ENCODE measurements around the gene NF1. TPM values are rescaled to one million over a fixed set of nuclear protein-coding genes. Genes with fewer than 3 reads are reported as not detected.

Gene NF1
- total RNA-seq, 1 donor from 2014 or later: 33.2 TPM

- no peak overlapping the region for H3K4me3 ChIP-seq (ENCODE audit: low read depth, low read length)
Observed at GRCh38 chr17:31269578-31269983, 174.8 kb downstream of the NF1 start.

GRCh38 chr17:31272236-31272635, 177.5 kb downstream of the NF1 start:
- TF ChIP-seq, protein P1, sequence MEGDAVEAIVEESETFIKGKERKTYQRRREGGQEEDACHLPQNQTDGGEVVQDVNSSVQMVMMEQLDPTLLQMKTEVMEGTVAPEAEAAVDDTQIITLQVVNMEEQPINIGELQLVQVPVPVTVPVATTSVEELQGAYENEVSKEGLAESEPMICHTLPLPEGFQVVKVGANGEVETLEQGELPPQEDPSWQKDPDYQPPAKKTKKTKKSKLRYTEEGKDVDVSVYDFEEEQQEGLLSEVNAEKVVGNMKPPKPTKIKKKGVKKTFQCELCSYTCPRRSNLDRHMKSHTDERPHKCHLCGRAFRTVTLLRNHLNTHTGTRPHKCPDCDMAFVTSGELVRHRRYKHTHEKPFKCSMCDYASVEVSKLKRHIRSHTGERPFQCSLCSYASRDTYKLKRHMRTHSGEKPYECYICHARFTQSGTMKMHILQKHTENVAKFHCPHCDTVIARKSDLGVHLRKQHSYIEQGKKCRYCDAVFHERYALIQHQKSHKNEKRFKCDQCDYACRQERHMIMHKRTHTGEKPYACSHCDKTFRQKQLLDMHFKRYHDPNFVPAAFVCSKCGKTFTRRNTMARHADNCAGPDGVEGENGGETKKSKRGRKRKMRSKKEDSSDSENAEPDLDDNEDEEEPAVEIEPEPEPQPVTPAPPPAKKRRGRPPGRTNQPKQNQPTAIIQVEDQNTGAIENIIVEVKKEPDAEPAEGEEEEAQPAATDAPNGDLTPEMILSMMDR (IDR thresholded peaks at IDR 0.05; ENCODE audit: insufficient read depth, low read length, severe bottlenecking): no peak
- FAIRE-seq (no peak), DNase-seq (ENCODE audit: low read depth) (no peak)
- no peaks in the 10 kb centered on the region for H3K27me3 ChIP-seq (ENCODE audit: control insufficient read depth, insufficient read depth, low read length)
- H3K4me3 ChIP-seq (ENCODE audit: low read depth, low read length): no peak overlapping the region
- H3K36me3 ChIP-seq (ENCODE audit: control insufficient read depth, insufficient read depth, low read length): no peaks in the 10 kb centered on the region

More at GRCh38 chr17:31269578-31269983, 174.8 kb downstream of the NF1 start:
- H3K27me3 ChIP-seq (ENCODE audit: control insufficient read depth, insufficient read depth, low read length): no peaks in the 10 kb centered on the region
- no peaks in the 10 kb centered on the region for H3K36me3 ChIP-seq (ENCODE audit: control insufficient read depth, insufficient read depth, low read length)
- FAIRE-seq (no peak), DNase-seq (ENCODE audit: low read depth) (peak; percentile 87)
- TF ChIP-seq, protein P1 (IDR thresholded peaks at IDR 0.05; ENCODE audit: insufficient read depth, low read length, severe bottlenecking): no peak

DNA sequence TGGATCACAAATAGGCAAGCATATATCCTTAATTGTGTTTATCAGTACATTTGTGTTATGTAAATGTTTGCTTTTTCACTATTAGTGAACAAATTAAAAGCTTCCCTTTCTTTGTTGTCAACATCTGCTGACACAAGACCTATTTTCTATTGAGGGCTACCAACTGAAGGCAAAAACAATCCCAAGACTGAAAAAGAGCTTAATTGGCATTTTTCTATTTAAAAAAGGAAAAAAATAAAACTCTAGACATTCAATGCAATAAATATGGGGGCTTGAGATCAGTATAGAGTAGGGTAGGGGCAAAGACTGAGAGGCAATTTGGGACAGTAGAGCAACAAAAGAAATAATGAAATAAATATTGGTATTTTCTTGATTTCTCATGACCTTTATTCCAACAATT, 178.0 kb downstream of the NF1 start:
- Histone ChIP-seq H3K4me3 (ENCODE audit: low read depth, low read length) (no peak overlapping the region), H3K36me3 (ENCODE audit: control insufficient read depth, insufficient read depth, low read length) (no peaks in the 10 kb centered on the region), H3K27me3 (ENCODE audit: control insufficient read depth, insufficient read depth, low read length) (no peaks in the 10 kb centered on the region)
- TF ChIP-seq, protein P1 (IDR thresholded peaks at IDR 0.05; ENCODE audit: insufficient read depth, low read length, severe bottlenecking): no peak
- DNase-seq (ENCODE audit: low read depth) (no peak), FAIRE-seq (no peak)

- FAIRE-seq (no peak), DNase-seq (ENCODE audit: low read depth) (no peak)
- H3K4me3 ChIP-seq (ENCODE audit: low read depth, low read length): no peak overlapping the region
- H3K27me3 ChIP-seq (ENCODE audit: control insufficient read depth, insufficient read depth, low read length): no peaks in the 10 kb centered on the region
- no peaks in the 10 kb centered on the region for H3K36me3 ChIP-seq (ENCODE audit: control insufficient read depth, insufficient read depth, low read length)
- TF ChIP-seq, protein P1 (IDR thresholded peaks at IDR 0.05; ENCODE audit: insufficient read depth, low read length, severe bottlenecking): no peak
Observed at GRCh38 chr17:31273516-31273915, 178.7 kb downstream of the NF1 start.

DNA sequence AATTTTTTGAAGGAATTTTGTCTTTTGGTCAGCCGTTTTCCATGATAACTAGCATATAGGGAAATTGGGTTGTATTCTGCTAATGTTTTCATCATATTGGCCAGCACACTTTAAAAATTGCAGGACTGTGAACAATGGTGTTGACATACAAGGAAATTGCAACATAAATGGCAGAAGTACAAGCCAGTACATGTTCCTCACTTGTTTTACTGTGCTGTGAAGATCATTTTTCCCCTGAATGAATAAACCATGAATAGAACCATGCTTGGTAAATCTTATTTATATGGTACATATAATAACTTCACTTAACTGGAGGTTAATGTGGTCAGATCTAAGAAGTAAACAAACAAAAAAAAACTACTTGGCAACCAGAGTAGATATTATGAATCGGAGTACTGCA, 179.5 kb downstream of the NF1 start:
- no peak for FAIRE-seq
- TF ChIP-seq, protein P1 (IDR thresholded peaks at IDR 0.05; ENCODE audit: insufficient read depth, low read length, severe bottlenecking): no peak
- Histone ChIP-seq H3K27me3 (ENCODE audit: control insufficient read depth, insufficient read depth, low read length) (no peaks in the 10 kb centered on the region), H3K36me3 (ENCODE audit: control insufficient read depth, insufficient read depth, low read length) (no peaks in the 10 kb centered on the region), H3K4me3 (ENCODE audit: low read depth, low read length) (no peak overlapping the region)
- DNase-seq (ENCODE audit: low read depth): peak; percentile 98

GRCh38 chr17:31275116-31275515, 180.3 kb downstream of the NF1 start:
- peak; percentile 58 for DNase-seq (ENCODE audit: low read depth)
- no peaks in the 10 kb centered on the region for H3K36me3 ChIP-seq (ENCODE audit: control insufficient read depth, insufficient read depth, low read length)
- TF ChIP-seq, protein P1 (IDR thresholded peaks at IDR 0.05; ENCODE audit: insufficient read depth, low read length, severe bottlenecking): no peak
- no peaks in the 10 kb centered on the region for H3K27me3 ChIP-seq (ENCODE audit: control insufficient read depth, insufficient read depth, low read length)
- no peak overlapping the region for H3K4me3 ChIP-seq (ENCODE audit: low read depth, low read length)
- FAIRE-seq: no peak

All from bronchial epithelial cell (primary cell).